22Rv1 (cell line): Measurements from ENCODE around the gene RERE.
A peak's percentile ranks its signal among the peaks of the same experiment; 100 is the strongest.

ENCODE experiments used
- H3K27ac ChIP-seq: fragments of 450-650 bp; 2 replicates; pipeline ENCODE4 v1.5.1; 2017
- ZFX ChIP-seq: fragments of 450-650 bp; IDR thresholded peaks from 2 replicates; pipeline ENCODE4 v1.6.1; 2017; ENCODE audit warnings: antibody characterized with exemption, borderline replicate concordance
- TF ChIP-seq, protein P1 (sequence below): fragments of 450-650 bp; IDR thresholded peaks from 2 replicates; pipeline ENCODE4 v1.5.1; 2017; ENCODE audit warnings: mild to moderate bottlenecking

Gene RERE

DNA sequence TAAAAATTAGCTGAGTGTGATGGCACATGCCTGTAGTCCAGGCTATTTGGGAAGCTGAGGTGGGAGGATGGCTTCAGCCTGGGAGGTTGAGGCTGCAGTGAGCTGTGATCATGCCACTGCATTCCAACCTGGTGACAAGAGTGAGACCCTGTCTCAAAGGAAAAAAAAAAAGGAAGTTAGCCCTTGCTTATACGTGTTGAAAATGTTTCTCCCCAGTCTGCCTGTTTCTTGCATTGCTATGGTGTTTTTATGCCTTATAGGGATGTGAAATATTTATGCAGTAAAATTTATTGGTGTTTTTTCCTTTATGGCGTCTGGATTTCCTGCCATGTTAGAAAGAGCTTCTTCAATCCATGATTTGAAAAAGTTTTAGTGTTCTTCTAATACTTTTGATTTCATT lies 3.6 kb upstream of the RERE start:
- TF ChIP-seq ZFX = no peak
- H3K27ac ChIP-seq = no peak overlapping the region

DNA sequence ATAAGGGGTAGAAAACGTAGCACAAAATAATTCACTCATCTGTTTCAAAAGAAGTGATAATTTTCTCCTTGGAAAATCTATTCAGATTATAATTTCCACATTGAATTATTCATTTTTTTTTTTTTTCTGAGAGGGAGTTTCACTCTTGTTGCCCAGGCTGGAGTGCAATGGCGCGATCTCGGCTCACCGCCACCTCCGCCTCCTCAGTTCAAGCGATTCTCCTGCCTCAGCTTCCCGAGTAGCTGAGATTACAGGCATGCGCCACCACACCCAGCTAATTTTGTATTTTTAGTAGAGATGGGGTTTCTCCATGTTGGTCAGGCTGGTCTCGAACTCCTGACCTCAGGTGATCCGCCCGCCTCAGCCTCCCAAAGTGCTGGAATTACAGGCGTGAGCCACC lies 1.3 kb upstream of the RERE start:
- peak overlapping the region; percentile 93 for H3K27ac ChIP-seq

DNA sequence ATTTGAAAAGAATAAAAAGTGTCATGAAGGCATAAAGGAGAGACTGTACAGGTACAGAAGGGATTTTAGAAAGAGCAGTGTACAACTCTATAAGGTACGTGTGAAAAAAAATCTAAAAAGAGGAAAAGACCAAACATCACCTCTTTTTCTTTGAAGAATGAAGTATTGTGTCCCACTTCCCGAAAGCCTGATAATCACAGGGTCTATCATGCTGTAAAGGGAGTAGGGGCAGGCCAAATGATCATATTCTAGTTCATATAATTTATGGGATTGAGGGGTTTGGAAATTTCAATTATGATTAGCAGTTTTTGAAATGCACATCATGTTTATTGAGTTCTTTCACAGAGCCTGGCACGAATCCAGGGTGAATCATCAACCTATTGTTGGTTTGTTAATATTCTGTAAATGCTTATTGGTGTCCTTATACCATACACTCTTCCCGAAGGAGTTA lies 910 bp upstream of the RERE start:
- no peak for TF ChIP-seq ZFX
- TF ChIP-seq, protein P1, sequence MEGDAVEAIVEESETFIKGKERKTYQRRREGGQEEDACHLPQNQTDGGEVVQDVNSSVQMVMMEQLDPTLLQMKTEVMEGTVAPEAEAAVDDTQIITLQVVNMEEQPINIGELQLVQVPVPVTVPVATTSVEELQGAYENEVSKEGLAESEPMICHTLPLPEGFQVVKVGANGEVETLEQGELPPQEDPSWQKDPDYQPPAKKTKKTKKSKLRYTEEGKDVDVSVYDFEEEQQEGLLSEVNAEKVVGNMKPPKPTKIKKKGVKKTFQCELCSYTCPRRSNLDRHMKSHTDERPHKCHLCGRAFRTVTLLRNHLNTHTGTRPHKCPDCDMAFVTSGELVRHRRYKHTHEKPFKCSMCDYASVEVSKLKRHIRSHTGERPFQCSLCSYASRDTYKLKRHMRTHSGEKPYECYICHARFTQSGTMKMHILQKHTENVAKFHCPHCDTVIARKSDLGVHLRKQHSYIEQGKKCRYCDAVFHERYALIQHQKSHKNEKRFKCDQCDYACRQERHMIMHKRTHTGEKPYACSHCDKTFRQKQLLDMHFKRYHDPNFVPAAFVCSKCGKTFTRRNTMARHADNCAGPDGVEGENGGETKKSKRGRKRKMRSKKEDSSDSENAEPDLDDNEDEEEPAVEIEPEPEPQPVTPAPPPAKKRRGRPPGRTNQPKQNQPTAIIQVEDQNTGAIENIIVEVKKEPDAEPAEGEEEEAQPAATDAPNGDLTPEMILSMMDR = no peak
- peak overlapping the region; percentile 93 for H3K27ac ChIP-seq

DNA sequence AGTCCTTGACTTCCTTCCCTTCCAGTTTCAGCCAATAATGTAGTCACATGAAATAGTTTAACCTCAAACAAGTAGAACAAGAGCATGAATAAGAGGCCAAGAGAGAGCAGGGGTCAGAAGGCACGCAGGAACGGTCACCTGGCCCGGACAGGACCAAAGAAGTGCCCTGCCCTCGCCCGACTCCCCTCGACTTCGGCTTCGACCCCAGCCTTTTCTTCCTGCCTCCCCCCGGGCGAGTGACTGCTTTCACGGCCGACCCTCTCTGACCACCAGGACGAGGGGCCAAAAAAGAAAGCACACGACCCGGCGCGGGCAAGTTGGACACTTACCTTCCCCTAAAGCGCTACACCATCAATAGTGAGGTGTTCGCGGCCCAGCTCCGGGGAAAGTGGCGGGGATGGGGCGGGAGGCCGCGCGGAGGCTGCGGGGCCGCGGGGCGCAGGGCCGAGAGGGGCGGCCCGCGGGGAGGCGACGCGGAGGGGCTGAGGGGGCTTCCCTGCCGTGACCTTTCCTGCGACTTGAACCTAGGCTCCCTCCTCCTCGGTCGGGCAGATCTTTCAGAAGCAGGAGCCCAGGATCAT lies 519 bp downstream of the RERE start:
- H3K27ac ChIP-seq = peak overlapping the region; percentile 93
- TF ChIP-seq, protein P1 = no peak
- TF ChIP-seq ZFX = no peak

DNA sequence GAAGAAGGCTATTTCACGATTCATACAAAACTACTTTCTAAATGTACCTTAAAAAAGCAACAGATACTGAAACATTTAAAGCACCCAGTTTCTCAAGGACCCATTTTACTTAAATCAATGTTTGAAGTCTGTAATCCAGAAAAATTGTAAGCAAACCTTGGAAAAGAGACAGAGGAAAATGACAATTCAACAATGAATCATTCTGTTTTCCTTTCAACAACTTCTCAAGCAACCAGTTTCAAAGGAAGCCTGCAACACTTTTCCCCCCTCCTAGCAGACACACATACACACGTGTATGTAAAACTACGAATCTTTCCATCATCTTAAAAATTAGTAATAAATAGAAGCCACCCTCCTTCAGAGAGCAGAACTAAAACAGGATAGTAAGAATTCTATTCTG lies 1.2 kb downstream of the RERE start:
- TF ChIP-seq ZFX = no peak
- TF ChIP-seq, protein P1 = no peak

DNA sequence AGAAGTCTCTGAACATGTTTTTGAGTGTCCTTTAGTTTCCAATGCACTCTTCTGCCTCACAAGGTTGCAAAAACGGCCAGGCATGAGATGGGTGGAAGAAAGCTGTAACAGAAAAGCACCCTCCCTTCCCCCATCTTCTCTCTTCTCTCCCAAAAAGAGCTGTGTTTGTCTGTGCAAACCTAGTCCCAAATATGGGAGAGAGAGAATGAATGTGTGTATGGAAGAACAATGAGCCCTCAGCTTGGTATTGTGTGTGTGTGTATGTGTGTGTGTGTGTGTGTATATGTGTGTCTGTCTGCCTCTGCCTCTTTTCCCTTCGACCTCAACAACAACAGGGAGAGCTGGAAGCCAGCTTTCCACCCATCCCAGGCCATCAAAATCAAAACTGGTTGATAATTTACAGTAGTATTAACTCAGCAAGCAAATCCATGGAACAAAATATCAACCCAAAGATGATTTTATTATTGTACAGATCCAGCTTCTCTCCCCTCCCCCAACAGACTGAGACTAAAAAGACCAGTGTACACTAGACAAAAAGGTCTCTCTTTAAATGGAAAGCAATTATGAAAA lies 1.8 kb downstream of the RERE start:
- peak overlapping the region; percentile 93; the same call in 1 of the 2 replicates for H3K27ac ChIP-seq
- no peak for TF ChIP-seq ZFX
- TF ChIP-seq, protein P1 = no peak

More for the DNA sequence above, 1.2 kb downstream of the RERE start:
- peak overlapping the region; percentile 93 for H3K27ac ChIP-seq

DNA sequence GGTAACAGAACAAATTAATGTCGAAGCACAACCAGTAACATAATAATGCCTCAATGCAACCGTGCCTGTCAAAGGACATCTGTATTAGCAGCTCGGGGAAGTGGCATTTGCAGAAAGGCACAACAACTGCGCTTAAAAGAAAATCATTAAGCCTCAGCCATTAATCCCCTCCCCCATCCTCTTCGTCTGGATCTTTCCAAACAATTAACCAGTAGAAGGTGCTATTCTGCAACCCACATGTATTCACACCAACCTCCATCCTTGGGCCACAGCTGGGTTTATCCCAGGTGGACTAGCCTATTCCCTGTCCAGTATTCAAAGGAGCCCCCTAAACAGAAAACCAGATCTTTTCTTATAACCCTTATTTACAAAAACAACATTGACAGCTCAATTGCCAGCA lies 2.6 kb downstream of the RERE start:
- TF ChIP-seq, protein P1 = peak; percentile 62
- no peak for TF ChIP-seq ZFX
- H3K27ac ChIP-seq = peak overlapping the region; percentile 93; the same call in 1 of the 2 replicates

DNA sequence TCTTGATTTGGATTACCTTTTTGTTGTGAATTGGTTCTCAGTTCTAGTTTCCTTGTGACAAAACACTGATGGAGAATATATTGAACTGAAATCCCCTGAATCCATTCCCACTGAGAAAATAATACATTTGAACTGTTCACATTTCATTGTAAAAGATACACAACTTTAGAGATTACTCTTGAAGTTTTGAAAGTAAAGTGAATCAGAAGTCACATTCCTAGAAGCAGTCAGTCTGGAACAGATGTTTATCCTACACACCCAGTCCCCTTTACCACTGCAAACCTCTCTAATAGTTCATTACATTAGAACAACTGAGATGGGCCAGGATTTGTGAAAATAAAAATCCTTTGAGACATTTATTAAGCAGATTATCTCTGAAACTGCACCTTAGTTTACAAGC lies 3.4 kb downstream of the RERE start:
- TF ChIP-seq, protein P1 = no peak
- TF ChIP-seq ZFX = no peak
- no peak overlapping the region for H3K27ac ChIP-seq
